Smooth muscle cell (in vitro differentiated cells): Measurements from ENCODE around the gene AP2M1. TPM values are rescaled to one million over a fixed set of nuclear protein-coding genes. Genes with fewer than 3 reads are reported as not detected.

ENCODE experiments used
- DNase-seq: peaks from one replicate; lab custom pipeline; 2025; ENCODE audit not compliant: unreplicated experiment; lab: John Stamatoyannopoulos, UW
- H2AFZ ChIP-seq: fragments of 200-600 bp; sonication (generic); 2 replicates; pipeline ENCODE4 v1.6.0; 2016; ENCODE audit warnings: antibody characterized with exemption, low read depth, mild to moderate bottlenecking
- H3F3A ChIP-seq: fragments of 200-600 bp; sonication (generic); 2 replicates; pipeline ENCODE4 v1.6.0; 2017; ENCODE audit warnings: antibody characterized with exemption, low read depth
- H3K27ac ChIP-seq: fragments of 200-600 bp; sonication (generic); 2 replicates; pipeline ENCODE4 v1.5.1; 2016; ENCODE audit warnings: low read depth, mild to moderate bottlenecking
- H3K27me3 ChIP-seq: fragments of 200-600 bp; sonication (generic); 2 replicates; pipeline ENCODE4 v1.6.1; 2016; ENCODE audit warnings: low read depth, mild to moderate bottlenecking
- H3K36me3 ChIP-seq: fragments of 200-600 bp; sonication (generic); 2 replicates; pipeline ENCODE4 v1.5.1; 2016; ENCODE audit warnings: low read depth
- H3K4me1 ChIP-seq: fragments of 200-600 bp; sonication (generic); 2 replicates; pipeline ENCODE4 v1.5.1; 2016; ENCODE audit warnings: low read depth
- H3K4me2 ChIP-seq: fragments of 200-600 bp; sonication (generic); 2 replicates; pipeline ENCODE4 v1.6.0; 2016; ENCODE audit warnings: mild to moderate bottlenecking
- H3K4me3 ChIP-seq: fragments of 200-600 bp; sonication (generic); 2 replicates; pipeline ENCODE4 v1.5.1; 2016; ENCODE audit warnings: mild to moderate bottlenecking
- H3K79me2 ChIP-seq: fragments of 200-600 bp; sonication (generic); 2 replicates; pipeline ENCODE4 v1.6.0; 2016; ENCODE audit warnings: low read depth, mild to moderate bottlenecking
- H3K9ac ChIP-seq: fragments of 200-600 bp; sonication (generic); 2 replicates; pipeline ENCODE4 v1.6.0; 2016; ENCODE audit warnings: low read depth
- H3K9me3 ChIP-seq: fragments of 200-600 bp; sonication (generic); replicated peaks from 2 replicates; pipeline ENCODE4 v1.5.1; 2016; ENCODE audit warnings: low read depth
- H4K20me1 ChIP-seq: fragments of 200-600 bp; sonication (generic); 2 replicates; pipeline ENCODE4 v1.6.0; 2016; ENCODE audit warnings: low read depth
- WGBS: methylation state at CpG from one replicate; pipeline ENCODE4 v1.1.7; 2016; ENCODE audit warnings: low lambda C conversion rate; 5-methylcytosine and 5-hydroxymethylcytosine counted together
- polyA plus RNA-seq: library from polyadenylated mRNA; unstranded; fragments of >200 nt; fragmentation: Nextera tagmentation; extraction: Ambion mirVana; gene quantifications from 2 replicates; pipeline ENCODE4 v1.2.1, GENCODE V29; 2016
- total RNA-seq: library from RNA; depleted of rRNA; stranded (reverse); fragments of >200 nt; gene quantifications from 2 replicates; pipeline ENCODE4 v1.2.3, GENCODE V29; 2014
- TF ChIP-seq, protein P1 (sequence below): fragments of 200-600 bp; sonication (generic); IDR thresholded peaks from 2 replicates; pipeline ENCODE4 v1.5.1; 2017; ENCODE audit warnings: borderline replicate concordance, mild to moderate bottlenecking, antibody characterized with exemption; ENCODE audit not compliant: insufficient read depth, poor library complexity, severe bottlenecking

The AP2M1 gene
- total and polyA plus RNA-seq, 2 experiments from 2014 or later, result 444 to 784 TPM

DNA sequence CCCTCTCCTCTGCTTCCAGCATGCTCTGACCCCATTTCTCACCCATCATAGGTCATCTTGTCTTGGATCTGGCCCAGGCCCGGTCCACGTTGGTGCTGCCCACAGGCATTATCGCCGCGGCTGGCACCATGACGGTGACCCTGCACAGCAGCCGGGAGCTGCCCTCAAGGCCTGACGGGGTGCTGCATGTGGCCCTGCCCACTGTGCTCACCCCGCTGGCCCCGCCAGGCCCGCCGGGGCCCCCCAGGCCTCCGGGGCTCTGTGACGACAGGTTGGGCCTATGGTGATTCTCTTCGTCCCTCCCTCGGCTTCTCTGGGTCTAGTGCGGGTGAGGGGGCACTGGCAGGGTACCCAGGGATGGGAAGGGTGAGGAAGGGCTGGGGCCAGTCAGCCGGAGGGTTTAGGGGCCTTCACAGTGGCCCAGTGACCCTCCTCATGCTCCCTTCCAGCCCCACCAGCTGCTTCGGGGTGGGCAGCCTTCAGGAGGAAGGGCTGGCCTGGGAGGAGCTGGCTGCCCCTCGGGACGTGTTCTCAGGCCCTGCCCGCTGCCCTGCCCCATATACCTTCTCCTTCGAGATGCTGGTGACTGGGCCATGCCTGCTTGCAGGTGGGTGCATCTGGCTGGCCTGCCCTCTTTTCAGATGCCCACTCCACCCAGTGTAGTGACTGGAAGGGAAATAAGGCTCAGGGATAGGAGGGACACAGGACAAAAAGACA lies 58.6 kb downstream of the AP2M1 start:
- Histone ChIP-seq H4K20me1 (no peaks in the 10 kb centered on the region), H3K4me3 (no peak overlapping the region), H2AFZ (no peak overlapping the region), H3K4me1 (peaks cover 9% of the 10 kb centered on the region), H3F3A (no peaks in the 10 kb centered on the region), H3K27me3 (peaks cover 63% of the 10 kb centered on the region), H3K9me3 (no peaks in the 10 kb centered on the region), H3K27ac (no peak overlapping the region), H3K36me3 (no peaks in the 10 kb centered on the region), H3K4me2 (no peak overlapping the region), H3K9ac (no peak overlapping the region), H3K79me2 (no peaks in the 10 kb centered on the region)
- no peak for DNase-seq
- TF ChIP-seq, protein P1, sequence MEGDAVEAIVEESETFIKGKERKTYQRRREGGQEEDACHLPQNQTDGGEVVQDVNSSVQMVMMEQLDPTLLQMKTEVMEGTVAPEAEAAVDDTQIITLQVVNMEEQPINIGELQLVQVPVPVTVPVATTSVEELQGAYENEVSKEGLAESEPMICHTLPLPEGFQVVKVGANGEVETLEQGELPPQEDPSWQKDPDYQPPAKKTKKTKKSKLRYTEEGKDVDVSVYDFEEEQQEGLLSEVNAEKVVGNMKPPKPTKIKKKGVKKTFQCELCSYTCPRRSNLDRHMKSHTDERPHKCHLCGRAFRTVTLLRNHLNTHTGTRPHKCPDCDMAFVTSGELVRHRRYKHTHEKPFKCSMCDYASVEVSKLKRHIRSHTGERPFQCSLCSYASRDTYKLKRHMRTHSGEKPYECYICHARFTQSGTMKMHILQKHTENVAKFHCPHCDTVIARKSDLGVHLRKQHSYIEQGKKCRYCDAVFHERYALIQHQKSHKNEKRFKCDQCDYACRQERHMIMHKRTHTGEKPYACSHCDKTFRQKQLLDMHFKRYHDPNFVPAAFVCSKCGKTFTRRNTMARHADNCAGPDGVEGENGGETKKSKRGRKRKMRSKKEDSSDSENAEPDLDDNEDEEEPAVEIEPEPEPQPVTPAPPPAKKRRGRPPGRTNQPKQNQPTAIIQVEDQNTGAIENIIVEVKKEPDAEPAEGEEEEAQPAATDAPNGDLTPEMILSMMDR, result no peak
- WGBS, result 88% methylated on average over 19 of the region's 23 CpGs

Other genes with a start within 250 kb of the AP2M1 start
- gene ABCC5, start 157.0 kb upstream of the AP2M1 start, total RNA-seq, result 20.0 and 24.8 TPM in 2 replicates
- 18.2 and 18.5 TPM in 2 replicates for gene ABCC5, start 157.0 kb upstream of the AP2M1 start, polyA plus RNA-seq
- not detected in 2 replicates for gene HTR3D, start 143.1 kb upstream of the AP2M1 start, total RNA-seq
- gene HTR3D, start 143.1 kb upstream of the AP2M1 start, polyA plus RNA-seq, result not detected in 2 replicates
- gene HTR3C, start 121.8 kb upstream of the AP2M1 start, total RNA-seq, result not detected in 2 replicates
- not detected in 2 replicates for gene HTR3C, start 121.8 kb upstream of the AP2M1 start, polyA plus RNA-seq
- not detected in 2 replicates for gene HTR3E, start 77.8 kb upstream of the AP2M1 start, total RNA-seq
- gene HTR3E, start 77.8 kb upstream of the AP2M1 start, polyA plus RNA-seq, result not detected in 2 replicates
- gene EIF2B5, start 39.5 kb upstream of the AP2M1 start, total RNA-seq, result 23.5 and 25.3 TPM in 2 replicates
- 32.3 and 50.4 TPM in 2 replicates for gene EIF2B5, start 39.5 kb upstream of the AP2M1 start, polyA plus RNA-seq
- 40.2 and 42.5 TPM in 2 replicates for gene DVL3, start 19.5 kb upstream of the AP2M1 start, total RNA-seq
- gene DVL3, start 19.5 kb upstream of the AP2M1 start, polyA plus RNA-seq, result 87.7 and 122 TPM in 2 replicates
- 34.6 and 40.4 TPM in 2 replicates for gene ABCF3, start 11.3 kb downstream of the AP2M1 start, total RNA-seq
- 46.3 and 69.1 TPM in 2 replicates for gene ABCF3, start 11.3 kb downstream of the AP2M1 start, polyA plus RNA-seq
- not detected in 2 replicates for gene VWA5B2, start 54.7 kb downstream of the AP2M1 start, total RNA-seq
- 0.70 TPM in 1 of 2 replicates, not detected in the other for gene VWA5B2, start 54.7 kb downstream of the AP2M1 start, polyA plus RNA-seq
- 48.8 and 95.2 TPM in 2 replicates for gene ALG3, start 74.1 kb downstream of the AP2M1 start, total RNA-seq
- gene ALG3, start 74.1 kb downstream of the AP2M1 start, polyA plus RNA-seq, result 91.2 and 96.7 TPM in 2 replicates
- gene EEF1AKMT4, start 74.8 kb downstream of the AP2M1 start, total RNA-seq, result 4.1 and 4.7 TPM in 2 replicates
- gene EEF1AKMT4, start 74.8 kb downstream of the AP2M1 start, polyA plus RNA-seq, result 5.8 and 9.1 TPM in 2 replicates
- not detected in 2 replicates for gene CAMK2N2, start 86.7 kb downstream of the AP2M1 start, total RNA-seq
- gene CAMK2N2, start 86.7 kb downstream of the AP2M1 start, polyA plus RNA-seq, result 0.18 TPM in 1 of 2 replicates, not detected in the other
- gene ECE2, start 101.2 kb downstream of the AP2M1 start, total RNA-seq, result not detected in 2 replicates
- gene ECE2, start 101.2 kb downstream of the AP2M1 start, polyA plus RNA-seq, result not detected in 2 replicates
- gene PSMD2, start 124.4 kb downstream of the AP2M1 start, total RNA-seq, result 303 and 315 TPM in 2 replicates
- gene PSMD2, start 124.4 kb downstream of the AP2M1 start, polyA plus RNA-seq, result 356 and 400 TPM in 2 replicates
- 148 and 198 TPM in 2 replicates for gene EIF4G1, start 139.8 kb downstream of the AP2M1 start, total RNA-seq
- 171 and 213 TPM in 2 replicates for gene EIF4G1, start 139.8 kb downstream of the AP2M1 start, polyA plus RNA-seq
- 13.6 and 20.2 TPM in 2 replicates for gene FAM131A, start 162.7 kb downstream of the AP2M1 start, total RNA-seq
- gene FAM131A, start 162.7 kb downstream of the AP2M1 start, polyA plus RNA-seq, result 15.3 and 15.8 TPM in 2 replicates
- 2.3 and 4.1 TPM in 2 replicates for gene CLCN2, start 186.8 kb downstream of the AP2M1 start, total RNA-seq
- 4.5 and 6.5 TPM in 2 replicates for gene CLCN2, start 186.8 kb downstream of the AP2M1 start, polyA plus RNA-seq
- 87.0 and 154 TPM in 2 replicates for gene POLR2H, start 186.9 kb downstream of the AP2M1 start, total RNA-seq
- gene POLR2H, start 186.9 kb downstream of the AP2M1 start, polyA plus RNA-seq, result 64.6 and 77.9 TPM in 2 replicates
- gene THPO, start 203.4 kb downstream of the AP2M1 start, total RNA-seq, result 0.22 TPM in 1 of 2 replicates, not detected in the other
- 0.45 TPM in 1 of 2 replicates, not detected in the other for gene THPO, start 203.4 kb downstream of the AP2M1 start, polyA plus RNA-seq
- 1.5 and 7.1 TPM in 2 replicates for gene CHRD, start 205.2 kb downstream of the AP2M1 start, total RNA-seq
- 2.5 and 4.9 TPM in 2 replicates for gene CHRD, start 205.2 kb downstream of the AP2M1 start, polyA plus RNA-seq